Neural cell (in vitro differentiated cells): ENCODE measurements around the gene OR4K2. TPM values are rescaled to one million over a fixed set of nuclear protein-coding genes. Genes with fewer than 3 reads are reported as not detected.

Experiments
- H2AFZ ChIP-seq: fragments of 200-600, 300-800 bp; sonication (generic), shearing (Covaris generic); 2 replicates; pipeline ENCODE4 v1.6.0; 2014; ENCODE audit warnings: low read depth, mild to moderate bottlenecking, antibody characterized with exemption, low read length, moderate library complexity
- H3F3A ChIP-seq: fragments of 200-600 bp; shearing (Covaris generic); 2 replicates; pipeline ENCODE4 v1.6.1; 2016; ENCODE audit warnings: mild to moderate bottlenecking, moderate library complexity, mixed read lengths, antibody characterized with exemption, low read length; ENCODE audit not compliant: insufficient read depth, poor library complexity, severe bottlenecking
- H3K27ac ChIP-seq: fragments of 200-600, 300-800 bp; sonication (generic), shearing (Covaris generic); 2 replicates; pipeline ENCODE4 v1.5.1; 2014; ENCODE audit warnings: mild to moderate bottlenecking, low read length, moderate library complexity
- H3K27me3 ChIP-seq: fragments of 300-800, 200-600 bp; sonication (generic), shearing (Covaris generic); 2 replicates; pipeline ENCODE4 v1.6.0; 2014; ENCODE audit warnings: mild to moderate bottlenecking, low read depth, low read length, moderate library complexity; ENCODE audit not compliant: insufficient read depth
- H3K36me3 ChIP-seq: fragments of 300-800, 200-600 bp; sonication (generic), shearing (Covaris generic); 2 replicates; pipeline ENCODE4 v1.5.1; 2014; ENCODE audit warnings: mild to moderate bottlenecking, antibody characterized with exemption, low read length, moderate library complexity; ENCODE audit not compliant: insufficient read depth
- H3K4me2 ChIP-seq: fragments of 300-800, 200-600 bp; sonication (generic), shearing (Covaris generic); 2 replicates; pipeline ENCODE4 v1.6.0; 2014; ENCODE audit warnings: mild to moderate bottlenecking, low read length
- H3K4me3 ChIP-seq: fragments of 300-800, 200-600 bp; sonication (generic), shearing (Covaris generic); 2 replicates; pipeline ENCODE4 v1.5.1; 2014; ENCODE audit warnings: mild to moderate bottlenecking, low read length, moderate library complexity
- H3K79me2 ChIP-seq: fragments of 200-600 bp; shearing (Covaris generic); replicated peaks from 2 replicates; pipeline ENCODE4 v1.6.0; 2014; ENCODE audit warnings: mild to moderate bottlenecking, low read length, moderate library complexity; ENCODE audit not compliant: insufficient read depth
- H3K9ac ChIP-seq: fragments of 300-800, 200-600 bp; sonication (generic), shearing (Covaris generic); 2 replicates; pipeline ENCODE4 v1.6.1; 2016; ENCODE audit warnings: mild to moderate bottlenecking, low read length, mixed read lengths
- H3K9me2 ChIP-seq: fragments of 200-600 bp; shearing (Covaris generic); 2 replicates; pipeline ENCODE4 v1.6.1; 2016; ENCODE audit warnings: mild to moderate bottlenecking, low read length, mixed read lengths; ENCODE audit not compliant: insufficient read depth
- H3K9me3 ChIP-seq: fragments of 200-600, 300-800 bp; sonication (generic), shearing (Covaris generic); 2 replicates; pipeline ENCODE4 v1.6.1; 2016; ENCODE audit warnings: mild to moderate bottlenecking, mixed run types, low read length, moderate library complexity, mixed read lengths
- H4K20me1 ChIP-seq: fragments of 200-600 bp; shearing (Covaris generic); 2 replicates; pipeline ENCODE4 v1.6.1; 2016; ENCODE audit warnings: mild to moderate bottlenecking, mixed run types; ENCODE audit not compliant: insufficient read depth
- EP300 ChIP-seq: fragments of 450-650 bp; conservative IDR thresholded peaks from 2 replicates; pipeline ENCODE4 v1.6.1; 2014; ENCODE audit warnings: antibody characterized with exemption, mild to moderate bottlenecking, moderate library complexity; ENCODE audit not compliant: poor library complexity, severe bottlenecking
- EZH2 ChIP-seq: fragments of 200-600, 300-800 bp; shearing (Covaris generic), sonication (generic); IDR thresholded peaks from 2 replicates; pipeline ENCODE4 v1.6.1; 2014; ENCODE audit warnings: antibody characterized with exemption, low read length, borderline replicate concordance, mild to moderate bottlenecking; ENCODE audit not compliant: insufficient read depth, poor library complexity, severe bottlenecking
- MXI1 ChIP-seq: fragments of 450-650 bp; conservative IDR thresholded peaks from 2 replicates; pipeline ENCODE4 v1.6.1; 2014; ENCODE audit warnings: antibody characterized with exemption, mild to moderate bottlenecking; ENCODE audit not compliant: poor library complexity, severe bottlenecking
- POLR2AphosphoS5 ChIP-seq: IDR thresholded peaks from 2 replicates; pipeline ENCODE4 v1.6.1; 2012
- RAD21 ChIP-seq: fragments of 450-650 bp; conservative IDR thresholded peaks from 2 replicates; pipeline ENCODE4 v1.6.1; 2014; ENCODE audit warnings: antibody characterized with exemption, mild to moderate bottlenecking, moderate library complexity
- SMC3 ChIP-seq: fragments of 450-650 bp; conservative IDR thresholded peaks from 2 replicates; pipeline ENCODE4 v1.6.1; 2014; ENCODE audit warnings: antibody characterized with exemption, mild to moderate bottlenecking, moderate library complexity; ENCODE audit not compliant: poor library complexity
- TAF1 ChIP-seq: IDR thresholded peaks from 2 replicates; pipeline ENCODE4 v1.6.1; 2012; ENCODE audit warnings: low read depth
- polyA plus RNA-seq: library from polyadenylated mRNA; depleted of rRNA; stranded (reverse); fragments of >200 nt; gene quantifications from 2 replicates; pipeline ENCODE4 v1.2.3, GENCODE V29; 2014
- TF ChIP-seq, protein P1 (sequence below): fragments of 450-650 bp; IDR thresholded peaks from 2 replicates; pipeline ENCODE4 v1.5.1; 2014; ENCODE audit warnings: antibody characterized with exemption, mild to moderate bottlenecking, moderate library complexity; ENCODE audit not compliant: poor library complexity, severe bottlenecking
- TF ChIP-seq, protein P2 (sequence below): IDR thresholded peaks from 2 replicates; pipeline ENCODE4 v1.6.1; 2012; ENCODE audit warnings: borderline replicate concordance

The OR4K2 gene
- polyA plus RNA-seq, 1 donor from 2014 or later: not detected

DNA sequence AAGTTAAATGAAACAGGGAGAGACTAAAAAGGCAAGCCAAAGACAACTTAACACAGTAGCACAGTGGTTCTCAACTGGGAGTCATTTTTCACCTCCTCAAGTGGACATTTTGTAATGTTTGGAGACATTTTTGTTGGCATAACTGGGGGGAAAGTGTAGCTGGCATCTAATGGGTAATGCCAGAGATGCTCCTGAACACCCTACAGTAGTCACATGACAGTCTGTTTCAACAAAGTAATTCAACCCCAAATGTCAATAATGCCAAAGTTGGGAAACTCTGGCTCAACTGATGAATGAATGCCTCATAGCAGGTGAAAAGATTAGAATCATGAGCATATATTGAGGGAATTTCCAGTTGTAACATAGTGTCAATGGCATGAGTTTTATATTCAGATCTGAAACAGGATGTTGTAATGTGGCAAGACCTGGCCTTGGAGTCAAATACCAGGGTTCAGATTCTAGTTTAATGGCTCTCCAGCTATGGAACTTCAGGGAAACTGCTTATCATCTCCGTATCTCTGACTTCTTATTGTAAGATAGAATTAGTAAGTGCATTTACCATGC lies 43.1 kb downstream of the OR4K2 start:
- no peak overlapping the region for H3K4me2 ChIP-seq
- H2AFZ ChIP-seq: no peak overlapping the region
- TF ChIP-seq POLR2AphosphoS5: no peak
- TF ChIP-seq, protein P1, sequence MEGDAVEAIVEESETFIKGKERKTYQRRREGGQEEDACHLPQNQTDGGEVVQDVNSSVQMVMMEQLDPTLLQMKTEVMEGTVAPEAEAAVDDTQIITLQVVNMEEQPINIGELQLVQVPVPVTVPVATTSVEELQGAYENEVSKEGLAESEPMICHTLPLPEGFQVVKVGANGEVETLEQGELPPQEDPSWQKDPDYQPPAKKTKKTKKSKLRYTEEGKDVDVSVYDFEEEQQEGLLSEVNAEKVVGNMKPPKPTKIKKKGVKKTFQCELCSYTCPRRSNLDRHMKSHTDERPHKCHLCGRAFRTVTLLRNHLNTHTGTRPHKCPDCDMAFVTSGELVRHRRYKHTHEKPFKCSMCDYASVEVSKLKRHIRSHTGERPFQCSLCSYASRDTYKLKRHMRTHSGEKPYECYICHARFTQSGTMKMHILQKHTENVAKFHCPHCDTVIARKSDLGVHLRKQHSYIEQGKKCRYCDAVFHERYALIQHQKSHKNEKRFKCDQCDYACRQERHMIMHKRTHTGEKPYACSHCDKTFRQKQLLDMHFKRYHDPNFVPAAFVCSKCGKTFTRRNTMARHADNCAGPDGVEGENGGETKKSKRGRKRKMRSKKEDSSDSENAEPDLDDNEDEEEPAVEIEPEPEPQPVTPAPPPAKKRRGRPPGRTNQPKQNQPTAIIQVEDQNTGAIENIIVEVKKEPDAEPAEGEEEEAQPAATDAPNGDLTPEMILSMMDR: no peak
- TF ChIP-seq EZH2: no peak
- no peak for TF ChIP-seq MXI1
- TF ChIP-seq, protein P2, sequence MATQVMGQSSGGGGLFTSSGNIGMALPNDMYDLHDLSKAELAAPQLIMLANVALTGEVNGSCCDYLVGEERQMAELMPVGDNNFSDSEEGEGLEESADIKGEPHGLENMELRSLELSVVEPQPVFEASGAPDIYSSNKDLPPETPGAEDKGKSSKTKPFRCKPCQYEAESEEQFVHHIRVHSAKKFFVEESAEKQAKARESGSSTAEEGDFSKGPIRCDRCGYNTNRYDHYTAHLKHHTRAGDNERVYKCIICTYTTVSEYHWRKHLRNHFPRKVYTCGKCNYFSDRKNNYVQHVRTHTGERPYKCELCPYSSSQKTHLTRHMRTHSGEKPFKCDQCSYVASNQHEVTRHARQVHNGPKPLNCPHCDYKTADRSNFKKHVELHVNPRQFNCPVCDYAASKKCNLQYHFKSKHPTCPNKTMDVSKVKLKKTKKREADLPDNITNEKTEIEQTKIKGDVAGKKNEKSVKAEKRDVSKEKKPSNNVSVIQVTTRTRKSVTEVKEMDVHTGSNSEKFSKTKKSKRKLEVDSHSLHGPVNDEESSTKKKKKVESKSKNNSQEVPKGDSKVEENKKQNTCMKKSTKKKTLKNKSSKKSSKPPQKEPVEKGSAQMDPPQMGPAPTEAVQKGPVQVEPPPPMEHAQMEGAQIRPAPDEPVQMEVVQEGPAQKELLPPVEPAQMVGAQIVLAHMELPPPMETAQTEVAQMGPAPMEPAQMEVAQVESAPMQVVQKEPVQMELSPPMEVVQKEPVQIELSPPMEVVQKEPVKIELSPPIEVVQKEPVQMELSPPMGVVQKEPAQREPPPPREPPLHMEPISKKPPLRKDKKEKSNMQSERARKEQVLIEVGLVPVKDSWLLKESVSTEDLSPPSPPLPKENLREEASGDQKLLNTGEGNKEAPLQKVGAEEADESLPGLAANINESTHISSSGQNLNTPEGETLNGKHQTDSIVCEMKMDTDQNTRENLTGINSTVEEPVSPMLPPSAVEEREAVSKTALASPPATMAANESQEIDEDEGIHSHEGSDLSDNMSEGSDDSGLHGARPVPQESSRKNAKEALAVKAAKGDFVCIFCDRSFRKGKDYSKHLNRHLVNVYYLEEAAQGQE: no peak
- TF ChIP-seq TAF1: no peak
- TF ChIP-seq SMC3: no peak
- no peak for TF ChIP-seq RAD21
- no peak for TF ChIP-seq EP300
- no peaks in the 10 kb centered on the region for H3K79me2 ChIP-seq
- H3K9me3 ChIP-seq: no peaks in the 10 kb centered on the region
- H4K20me1 ChIP-seq: no peaks in the 10 kb centered on the region
- no peak overlapping the region for H3K9ac ChIP-seq
- no peak overlapping the region for H3K4me3 ChIP-seq
- H3K9me2 ChIP-seq: no peaks in the 10 kb centered on the region
- H3K36me3 ChIP-seq: no peaks in the 10 kb centered on the region
- no peaks in the 10 kb centered on the region for H3K27me3 ChIP-seq
- no peaks in the 10 kb centered on the region for H3F3A ChIP-seq
- H3K27ac ChIP-seq: no peak overlapping the region

DNA sequence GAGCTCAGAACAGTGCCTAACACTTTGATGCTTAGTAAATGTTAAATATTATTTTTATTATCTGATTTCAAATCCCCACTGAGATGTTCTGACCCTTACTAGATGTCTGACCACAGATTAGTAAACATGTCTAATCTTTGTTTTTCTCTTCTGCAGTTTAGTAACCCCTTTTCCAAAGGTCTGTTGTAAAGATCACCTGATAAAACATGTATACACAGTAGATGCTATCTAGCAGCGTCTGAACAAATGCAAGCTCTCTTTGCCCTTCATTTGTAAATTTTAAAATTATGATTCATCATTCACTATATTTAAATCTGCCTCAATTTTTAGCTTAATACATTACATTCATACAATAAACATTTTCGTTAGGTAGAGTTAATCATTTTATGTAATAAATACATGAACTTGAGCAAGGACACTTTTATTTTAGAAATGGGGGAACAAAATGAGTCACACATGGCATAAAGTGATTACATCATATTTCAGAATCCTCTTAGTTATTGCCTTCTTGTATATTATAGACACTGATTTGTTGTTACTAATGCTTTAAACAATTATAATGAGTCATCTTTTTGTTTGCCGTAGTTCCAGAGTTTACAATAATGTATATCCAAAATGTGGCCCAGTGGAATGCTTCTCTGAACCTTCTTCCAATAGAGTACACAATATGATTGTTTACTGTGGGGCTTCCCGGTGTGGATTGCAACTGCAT lies 43.8 kb downstream of the OR4K2 start:
- H3K4me2 ChIP-seq: no peak overlapping the region
- no peaks in the 10 kb centered on the region for H3K36me3 ChIP-seq
- no peak overlapping the region for H2AFZ ChIP-seq
- H3K27me3 ChIP-seq: no peaks in the 10 kb centered on the region
- no peak overlapping the region for H3K27ac ChIP-seq
- no peak overlapping the region for H3K4me3 ChIP-seq
- no peaks in the 10 kb centered on the region for H3K79me2 ChIP-seq
- TF ChIP-seq, protein P1: no peak
- TF ChIP-seq POLR2AphosphoS5 (no peak), MXI1 (no peak), EP300 (no peak), EZH2 (no peak), SMC3 (no peak), TAF1 (no peak), RAD21 (no peak)
- TF ChIP-seq, protein P2: no peak
- no peaks in the 10 kb centered on the region for H3K9me2 ChIP-seq
- H3K9ac ChIP-seq: no peak overlapping the region
- no peaks in the 10 kb centered on the region for H3F3A ChIP-seq
- no peaks in the 10 kb centered on the region for H3K9me3 ChIP-seq
- H4K20me1 ChIP-seq: no peaks in the 10 kb centered on the region
